HG03039 (cell line): Measurements from ENCODE around the gene DLG1.
"Not testable (repeated sequence)": the region's sequence is repeated elsewhere in the genome, so short reads cannot be mapped to it uniquely, and the experiment has no call there.

Experiments used
- ATAC-seq: cut with Tn5 transposase; IDR thresholded peaks from one replicate; pipeline ENCODE4 v1.9.1; 2021; ENCODE audit warnings: mild to moderate bottlenecking, moderate library complexity; ENCODE audit not compliant: unreplicated experiment

DLG1 gene

GRCh38 chr3:197216914-197217313 is 81.5 kb downstream of the DLG1 start:
- ATAC-seq = no peak

GRCh38 chr3:197216169-197216860 is 82.1 kb downstream of the DLG1 start:
- no peak for ATAC-seq

- no peak for ATAC-seq
These were observed 86.1 kb downstream of the DLG1 start for GRCh38 chr3:197212290-197212689.

GRCh38 chr3:197211698-197212097 is 86.7 kb downstream of the DLG1 start:
- ATAC-seq = not testable (repeated sequence)

GRCh38 chr3:197209366-197210260 is 88.8 kb downstream of the DLG1 start:
- no peak for ATAC-seq

GRCh38 chr3:197206913-197207312 is 91.5 kb downstream of the DLG1 start:
- no peak for ATAC-seq

- ATAC-seq = no peak
These were observed 92.7 kb downstream of the DLG1 start for GRCh38 chr3:197205675-197206074.

- no peak for ATAC-seq
These were observed 93.1 kb downstream of the DLG1 start for GRCh38 chr3:197205265-197205664.

- ATAC-seq = no peak
These were observed 93.7 kb downstream of the DLG1 start for GRCh38 chr3:197204736-197205135.

GRCh38 chr3:197203714-197204146 is 94.7 kb downstream of the DLG1 start:
- no peak for ATAC-seq

GRCh38 chr3:197202694-197203093 is 95.7 kb downstream of the DLG1 start:
- ATAC-seq = no peak

- ATAC-seq = no peak
These were observed 96.5 kb downstream of the DLG1 start for GRCh38 chr3:197201791-197202452.

- ATAC-seq = not testable (repeated sequence)
These were observed 97.6 kb downstream of the DLG1 start for GRCh38 chr3:197200856-197201255.

- ATAC-seq = no peak
These were observed 101.1 kb downstream of the DLG1 start for GRCh38 chr3:197197334-197197733.

- no peak for ATAC-seq
These were observed 102.2 kb downstream of the DLG1 start for GRCh38 chr3:197196192-197196591.

- no peak for ATAC-seq
These were observed 103.1 kb downstream of the DLG1 start for GRCh38 chr3:197195326-197195725.

GRCh38 chr3:197193759-197194158 is 104.7 kb downstream of the DLG1 start:
- not testable (repeated sequence) for ATAC-seq

GRCh38 chr3:197191897-197192296 is 106.5 kb downstream of the DLG1 start:
- no peak for ATAC-seq

- ATAC-seq = no peak
These were observed 108.8 kb downstream of the DLG1 start for GRCh38 chr3:197189623-197190022.

GRCh38 chr3:197188963-197189362 is 109.4 kb downstream of the DLG1 start:
- ATAC-seq = no peak

GRCh38 chr3:197186887-197187588 is 111.4 kb downstream of the DLG1 start:
- no peak for ATAC-seq
